ENCODE results near the gene VPS26A. TPM values are rescaled to one million over a fixed set of nuclear protein-coding genes. Genes with fewer than 3 reads are reported as not detected.

The VPS26A gene
- total and polyA plus RNA-seq, 2 donors (not counting 1 experiment from before 2014, with no cell fraction given), result 44.1 to 57.1 TPM

DNA sequence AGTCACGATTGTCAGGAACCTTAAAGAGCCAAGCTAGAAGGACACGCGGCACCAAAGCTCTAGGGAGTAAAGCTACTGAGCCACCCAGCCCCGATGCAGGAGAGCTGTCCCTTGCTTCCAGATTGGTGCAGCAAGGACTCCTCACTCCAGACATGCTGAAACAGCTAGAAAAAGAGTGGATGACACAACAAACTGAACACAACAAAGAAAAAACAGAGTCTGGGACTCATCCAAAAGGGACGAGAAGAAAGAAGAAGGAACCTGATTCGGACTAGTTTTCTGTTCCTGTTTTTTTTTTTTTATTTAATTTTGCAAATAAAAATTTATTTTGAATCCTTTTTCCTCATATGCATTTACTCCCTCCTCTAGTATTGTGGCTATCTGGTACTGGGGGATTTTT is 84.8 kb downstream of the VPS26A start:
- Histone ChIP-seq H4K20me1 (ENCODE audit: control insufficient read depth, extremely low read depth, insufficient read depth, low read length) (no peaks in the 10 kb centered on the region), H3K27ac (ENCODE audit: insufficient read depth, low read length) (no peak overlapping the region), H3K9me3 (ENCODE audit: control insufficient read depth, insufficient read depth, low read depth, low read length) (no peaks in the 10 kb centered on the region), H3K4me2 (ENCODE audit: extremely low read depth, insufficient read depth, low read length) (no peak overlapping the region), H2AFZ (ENCODE audit: low read length) (no peak overlapping the region), H3K9ac (ENCODE audit: insufficient read depth, low read length) (no peak overlapping the region), H3K36me3 (ENCODE audit: control insufficient read depth, insufficient read depth, low read length) (peaks cover 2% of the 10 kb centered on the region), H3K4me3 (replicated peaks in 1 of 4; ENCODE audit: control extremely low read depth in 1 of 4, insufficient read depth in 1 of 4, low read depth in 3 of 4, low read length in 4 of 4) (no peak overlapping the region), H3K4me1 (ENCODE audit: control insufficient read depth, extremely low read depth, insufficient read depth, low read length) (no peaks in the 10 kb centered on the region), H3K79me2 (ENCODE audit: control insufficient read depth, insufficient read depth, low read length) (no peaks in the 10 kb centered on the region), H3K27me3 (ENCODE audit: control insufficient read depth, insufficient read depth, low read length) (no peaks in the 10 kb centered on the region)
- DNase-seq (ENCODE audit: low read depth in 2 of 2), result no peak
- no peak for TF ChIP-seq EZH2 (IDR thresholded peaks at IDR 0.05; ENCODE audit: low read length, missing control alignments)
- no peak for TF ChIP-seq CTCF (conservative IDR thresholded peaks at IDR 0.05 in 1 of 2, IDR thresholded peaks at IDR 0.05 in 1 of 2; ENCODE audit: low read depth in 1 of 2, low read length in 2 of 2)

DNA sequence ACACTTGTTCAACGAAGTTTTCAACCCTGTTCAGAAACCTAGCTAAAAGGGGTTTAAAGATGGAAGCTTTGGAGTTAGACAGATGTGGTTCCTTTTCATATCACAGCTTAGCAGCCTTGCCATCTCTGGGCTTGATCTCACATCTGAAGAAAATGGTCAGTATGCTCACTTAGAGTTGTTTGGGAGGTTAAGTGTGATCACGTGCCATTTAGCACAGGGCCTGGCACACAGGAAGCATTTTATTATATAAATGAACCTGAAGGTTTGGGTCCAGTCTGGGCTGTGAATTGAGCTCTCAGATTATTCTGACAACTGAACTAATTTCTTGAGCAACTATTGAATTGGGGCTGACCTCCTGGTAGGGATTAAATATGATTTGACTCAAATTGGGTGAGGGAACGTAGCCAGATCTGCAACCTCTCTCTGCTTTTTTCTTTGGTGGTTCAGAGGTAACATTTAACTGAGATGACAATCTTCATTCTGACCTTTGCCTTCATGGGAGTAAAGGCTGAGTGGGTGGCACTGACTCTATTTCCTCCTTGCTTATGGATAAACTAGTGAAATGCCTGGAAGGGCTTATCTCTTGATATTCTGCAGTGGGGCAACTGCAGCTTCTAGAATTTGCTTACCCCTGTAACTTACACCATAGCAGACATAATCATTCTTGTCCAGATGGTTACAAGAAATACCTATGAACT is 86.0 kb downstream of the VPS26A start:
- Histone ChIP-seq H3K4me1 (ENCODE audit: control insufficient read depth, extremely low read depth, insufficient read depth, low read length) (no peaks in the 10 kb centered on the region), H3K27me3 (ENCODE audit: control insufficient read depth, insufficient read depth, low read length) (no peaks in the 10 kb centered on the region), H3K4me2 (ENCODE audit: extremely low read depth, insufficient read depth, low read length) (no peak overlapping the region), H3K36me3 (ENCODE audit: control insufficient read depth, insufficient read depth, low read length) (peaks cover 2% of the 10 kb centered on the region), H2AFZ (ENCODE audit: low read length) (no peak overlapping the region), H3K9me3 (ENCODE audit: control insufficient read depth, insufficient read depth, low read depth, low read length) (no peaks in the 10 kb centered on the region), H3K9ac (ENCODE audit: insufficient read depth, low read length) (no peak overlapping the region), H3K79me2 (ENCODE audit: control insufficient read depth, insufficient read depth, low read length) (no peaks in the 10 kb centered on the region), H3K4me3 (replicated peaks in 1 of 4; ENCODE audit: control extremely low read depth in 1 of 4, insufficient read depth in 1 of 4, low read depth in 3 of 4, low read length in 4 of 4) (no peak overlapping the region), H4K20me1 (ENCODE audit: control insufficient read depth, extremely low read depth, insufficient read depth, low read length) (no peaks in the 10 kb centered on the region), H3K27ac (ENCODE audit: insufficient read depth, low read length) (no peak overlapping the region)
- no peak for DNase-seq (ENCODE audit: low read depth in 2 of 2)
- no peak for TF ChIP-seq CTCF (conservative IDR thresholded peaks at IDR 0.05 in 1 of 2, IDR thresholded peaks at IDR 0.05 in 1 of 2; ENCODE audit: low read depth in 1 of 2, low read length in 2 of 2)
- TF ChIP-seq EZH2 (IDR thresholded peaks at IDR 0.05; ENCODE audit: low read length, missing control alignments), result no peak

DNA sequence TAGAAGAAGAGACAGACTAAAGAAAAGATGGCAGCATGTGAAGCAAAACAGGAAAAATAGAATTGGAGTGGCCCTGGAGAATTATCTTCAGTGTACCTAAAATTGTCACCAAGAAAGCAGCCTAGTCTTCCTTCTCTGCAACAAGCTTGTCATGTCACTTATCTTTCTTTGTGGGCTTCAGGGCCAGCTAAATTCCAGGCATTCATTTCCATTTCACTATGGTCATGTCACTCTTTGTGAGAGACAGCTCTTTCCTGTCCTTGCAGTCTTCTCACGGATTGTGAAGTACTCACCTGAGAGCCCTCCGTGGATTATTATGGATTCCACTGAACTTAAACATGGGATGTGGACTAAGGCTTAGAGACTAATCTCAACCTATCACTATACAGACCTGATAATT is 87.1 kb downstream of the VPS26A start:
- H3K9me3 ChIP-seq (ENCODE audit: control insufficient read depth, insufficient read depth, low read depth, low read length), result no peaks in the 10 kb centered on the region
- no peaks in the 10 kb centered on the region for H3K27me3 ChIP-seq (ENCODE audit: control insufficient read depth, insufficient read depth, low read length)
- no peak overlapping the region for H3K4me3 ChIP-seq (replicated peaks in 1 of 4; ENCODE audit: control extremely low read depth in 1 of 4, insufficient read depth in 1 of 4, low read depth in 3 of 4, low read length in 4 of 4)
- H3K4me2 ChIP-seq (ENCODE audit: extremely low read depth, insufficient read depth, low read length), result no peak overlapping the region
- no peak overlapping the region for H2AFZ ChIP-seq (ENCODE audit: low read length)
- no peak overlapping the region for H3K9ac ChIP-seq (ENCODE audit: insufficient read depth, low read length)
- peaks cover 2% of the 10 kb centered on the region for H3K36me3 ChIP-seq (ENCODE audit: control insufficient read depth, insufficient read depth, low read length)
- no peak for DNase-seq (ENCODE audit: low read depth in 2 of 2)
- H3K79me2 ChIP-seq (ENCODE audit: control insufficient read depth, insufficient read depth, low read length), result no peaks in the 10 kb centered on the region
- TF ChIP-seq EZH2 (IDR thresholded peaks at IDR 0.05; ENCODE audit: low read length, missing control alignments) (no peak), CTCF (conservative IDR thresholded peaks at IDR 0.05 in 1 of 2, IDR thresholded peaks at IDR 0.05 in 1 of 2; ENCODE audit: low read depth in 1 of 2, low read length in 2 of 2) (no peak)
- H3K4me1 ChIP-seq (ENCODE audit: control insufficient read depth, extremely low read depth, insufficient read depth, low read length), result no peaks in the 10 kb centered on the region
- no peak overlapping the region for H3K27ac ChIP-seq (ENCODE audit: insufficient read depth, low read length)
- no peaks in the 10 kb centered on the region for H4K20me1 ChIP-seq (ENCODE audit: control insufficient read depth, extremely low read depth, insufficient read depth, low read length)

All from fibroblast of lung (primary cell).